Smooth muscle cell (in vitro differentiated cells): ENCODE measurements around the gene DIP2C. TPM values are rescaled to one million over a fixed set of nuclear protein-coding genes. Genes with fewer than 3 reads are reported as not detected.
"Not testable (repeated sequence)": the region's sequence is repeated elsewhere in the genome, so short reads cannot be mapped to it uniquely, and the experiment has no call there.

Experiments used
- DNase-seq: peaks from one replicate; lab custom pipeline; 2025; ENCODE audit not compliant: unreplicated experiment; lab: John Stamatoyannopoulos, UW
- H2AFZ ChIP-seq: fragments of 200-600 bp; sonication (generic); 2 replicates; pipeline ENCODE4 v1.6.0; 2016; ENCODE audit warnings: antibody characterized with exemption, low read depth, mild to moderate bottlenecking
- H3F3A ChIP-seq: fragments of 200-600 bp; sonication (generic); 2 replicates; pipeline ENCODE4 v1.6.0; 2017; ENCODE audit warnings: antibody characterized with exemption, low read depth
- H3K27ac ChIP-seq: fragments of 200-600 bp; sonication (generic); 2 replicates; pipeline ENCODE4 v1.5.1; 2016; ENCODE audit warnings: low read depth, mild to moderate bottlenecking
- H3K27me3 ChIP-seq: fragments of 200-600 bp; sonication (generic); 2 replicates; pipeline ENCODE4 v1.6.1; 2016; ENCODE audit warnings: low read depth, mild to moderate bottlenecking
- H3K36me3 ChIP-seq: fragments of 200-600 bp; sonication (generic); 2 replicates; pipeline ENCODE4 v1.5.1; 2016; ENCODE audit warnings: low read depth
- H3K4me1 ChIP-seq: fragments of 200-600 bp; sonication (generic); 2 replicates; pipeline ENCODE4 v1.5.1; 2016; ENCODE audit warnings: low read depth
- H3K4me2 ChIP-seq: fragments of 200-600 bp; sonication (generic); 2 replicates; pipeline ENCODE4 v1.6.0; 2016; ENCODE audit warnings: mild to moderate bottlenecking
- H3K4me3 ChIP-seq: fragments of 200-600 bp; sonication (generic); 2 replicates; pipeline ENCODE4 v1.5.1; 2016; ENCODE audit warnings: mild to moderate bottlenecking
- H3K79me2 ChIP-seq: fragments of 200-600 bp; sonication (generic); 2 replicates; pipeline ENCODE4 v1.6.0; 2016; ENCODE audit warnings: low read depth, mild to moderate bottlenecking
- H3K9ac ChIP-seq: fragments of 200-600 bp; sonication (generic); 2 replicates; pipeline ENCODE4 v1.6.0; 2016; ENCODE audit warnings: low read depth
- H3K9me3 ChIP-seq: fragments of 200-600 bp; sonication (generic); replicated peaks from 2 replicates; pipeline ENCODE4 v1.5.1; 2016; ENCODE audit warnings: low read depth
- H4K20me1 ChIP-seq: fragments of 200-600 bp; sonication (generic); 2 replicates; pipeline ENCODE4 v1.6.0; 2016; ENCODE audit warnings: low read depth
- WGBS: methylation state at CpG from one replicate; pipeline ENCODE4 v1.1.7; 2016; ENCODE audit warnings: low lambda C conversion rate; 5-methylcytosine and 5-hydroxymethylcytosine counted together
- polyA plus RNA-seq: library from polyadenylated mRNA; unstranded; fragments of >200 nt; fragmentation: Nextera tagmentation; extraction: Ambion mirVana; gene quantifications from 2 replicates; pipeline ENCODE4 v1.2.1, GENCODE V29; 2016
- total RNA-seq: library from RNA; depleted of rRNA; stranded (reverse); fragments of >200 nt; gene quantifications from 2 replicates; pipeline ENCODE4 v1.2.3, GENCODE V29; 2014
- TF ChIP-seq, protein P1 (sequence below): fragments of 200-600 bp; sonication (generic); IDR thresholded peaks from 2 replicates; pipeline ENCODE4 v1.5.1; 2017; ENCODE audit warnings: borderline replicate concordance, mild to moderate bottlenecking, antibody characterized with exemption; ENCODE audit not compliant: insufficient read depth, poor library complexity, severe bottlenecking

Gene DIP2C
- total and polyA plus RNA-seq, 2 experiments from 2014 or later, result 14.9 to 15.3 TPM

- H3K9ac ChIP-seq, result peak overlapping the region; percentile 16
- H3K27ac ChIP-seq, result no peak overlapping the region
- no peak overlapping the region for H3K4me3 ChIP-seq
- H2AFZ ChIP-seq, result no peak overlapping the region
- no peaks in the 10 kb centered on the region for H3K4me1 ChIP-seq
- H4K20me1 ChIP-seq, result peaks cover 87% of the 10 kb centered on the region
- 88% methylated on average over 6 of the region's 6 CpGs for WGBS
- H3F3A ChIP-seq, result no peaks in the 10 kb centered on the region
- no peak for DNase-seq
- TF ChIP-seq, protein P1, sequence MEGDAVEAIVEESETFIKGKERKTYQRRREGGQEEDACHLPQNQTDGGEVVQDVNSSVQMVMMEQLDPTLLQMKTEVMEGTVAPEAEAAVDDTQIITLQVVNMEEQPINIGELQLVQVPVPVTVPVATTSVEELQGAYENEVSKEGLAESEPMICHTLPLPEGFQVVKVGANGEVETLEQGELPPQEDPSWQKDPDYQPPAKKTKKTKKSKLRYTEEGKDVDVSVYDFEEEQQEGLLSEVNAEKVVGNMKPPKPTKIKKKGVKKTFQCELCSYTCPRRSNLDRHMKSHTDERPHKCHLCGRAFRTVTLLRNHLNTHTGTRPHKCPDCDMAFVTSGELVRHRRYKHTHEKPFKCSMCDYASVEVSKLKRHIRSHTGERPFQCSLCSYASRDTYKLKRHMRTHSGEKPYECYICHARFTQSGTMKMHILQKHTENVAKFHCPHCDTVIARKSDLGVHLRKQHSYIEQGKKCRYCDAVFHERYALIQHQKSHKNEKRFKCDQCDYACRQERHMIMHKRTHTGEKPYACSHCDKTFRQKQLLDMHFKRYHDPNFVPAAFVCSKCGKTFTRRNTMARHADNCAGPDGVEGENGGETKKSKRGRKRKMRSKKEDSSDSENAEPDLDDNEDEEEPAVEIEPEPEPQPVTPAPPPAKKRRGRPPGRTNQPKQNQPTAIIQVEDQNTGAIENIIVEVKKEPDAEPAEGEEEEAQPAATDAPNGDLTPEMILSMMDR, result no peak
- H3K4me2 ChIP-seq, result peak overlapping the region; percentile 49
- peaks cover 69% of the 10 kb centered on the region for H3K79me2 ChIP-seq
- no peaks in the 10 kb centered on the region for H3K36me3 ChIP-seq
- no peaks in the 10 kb centered on the region for H3K27me3 ChIP-seq
- H3K9me3 ChIP-seq, result no peaks in the 10 kb centered on the region
These were observed 34.8 kb downstream of the DIP2C start for GRCh38 chr10:654647-654996.

DNA sequence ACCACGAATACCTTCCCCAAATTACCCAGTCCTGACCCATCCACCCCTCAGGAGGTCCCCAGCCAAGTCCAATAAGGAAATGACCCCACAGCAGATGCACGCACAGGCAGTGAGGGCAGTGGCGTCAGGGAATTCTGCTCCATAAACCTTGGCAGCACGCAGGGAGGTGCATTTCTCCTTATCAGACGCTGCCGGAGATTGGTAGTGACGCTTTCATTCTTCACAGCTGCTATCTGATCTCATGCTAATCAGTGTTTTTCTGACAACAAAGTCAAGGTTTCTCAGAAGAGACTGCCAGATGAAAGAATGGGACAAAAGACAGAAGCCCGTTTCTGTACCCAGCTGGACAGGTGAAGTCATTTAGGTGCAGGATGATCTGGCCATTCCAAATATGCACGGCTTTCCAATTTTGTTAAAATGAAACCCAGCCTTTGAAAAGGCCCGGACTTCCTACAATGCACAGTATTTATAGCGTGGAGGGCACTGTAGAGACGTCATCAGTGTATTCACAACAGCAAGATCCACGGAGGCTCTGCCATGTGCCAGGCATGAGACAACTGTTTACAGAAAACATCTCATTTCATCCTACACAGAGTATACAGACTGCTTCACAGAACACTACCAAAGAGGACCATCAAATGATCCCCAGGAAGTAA, 35.3 kb downstream of the DIP2C start:
- H3K36me3 ChIP-seq, result no peaks in the 10 kb centered on the region
- peak overlapping the region; percentile 16 for H3K9ac ChIP-seq
- no peak overlapping the region for H3K27ac ChIP-seq
- H3K27me3 ChIP-seq, result no peaks in the 10 kb centered on the region
- H2AFZ ChIP-seq, result no peak overlapping the region
- TF ChIP-seq, protein P1, result no peak
- H3K79me2 ChIP-seq, result peaks cover 70% of the 10 kb centered on the region
- no peaks in the 10 kb centered on the region for H3F3A ChIP-seq
- H3K4me3 ChIP-seq, result no peak overlapping the region
- no peaks in the 10 kb centered on the region for H3K4me1 ChIP-seq
- H3K9me3 ChIP-seq, result no peaks in the 10 kb centered on the region
- peaks cover 87% of the 10 kb centered on the region for H4K20me1 ChIP-seq
- no peak for DNase-seq
- H3K4me2 ChIP-seq, result peak overlapping the region; percentile 49
- WGBS, result 44% methylated on average over 13 of the region's 13 CpGs

DNA sequence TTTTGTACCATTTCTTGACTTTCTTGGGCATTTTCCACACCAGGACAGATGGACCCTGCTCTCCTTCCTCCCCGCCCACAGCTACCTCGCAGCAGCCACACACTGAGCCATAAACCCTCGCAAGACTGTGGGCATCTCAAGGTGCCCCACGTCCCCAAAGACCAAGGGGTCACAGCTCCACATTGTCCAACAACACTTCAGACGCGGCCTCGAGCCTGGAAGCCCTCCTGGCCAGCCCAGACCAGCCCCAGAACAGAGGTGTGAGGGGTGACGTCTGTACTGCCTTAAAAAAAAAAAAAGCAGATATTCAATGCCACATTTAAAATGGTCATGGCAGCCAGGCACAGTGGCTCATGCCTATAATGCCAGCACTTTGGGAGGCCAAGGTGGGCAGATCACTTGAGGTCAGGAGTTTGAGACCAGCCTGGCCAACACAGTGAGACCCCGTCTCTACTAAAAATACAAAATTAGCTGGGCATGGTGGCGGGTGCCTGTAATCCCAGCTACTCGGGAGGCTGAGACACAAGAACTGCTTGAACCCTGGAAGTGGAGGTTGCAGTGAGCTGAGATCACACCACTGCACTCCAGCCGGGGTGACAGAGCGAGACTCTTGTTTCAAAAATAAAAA, 36.5 kb downstream of the DIP2C start:
- H3K27me3 ChIP-seq, H3K4me1 ChIP-seq, H3K36me3 ChIP-seq, H3K4me2 ChIP-seq, H3K9me3 ChIP-seq, H3K4me3 ChIP-seq, H3K27ac ChIP-seq, DNase-seq, H3K9ac ChIP-seq, H2AFZ ChIP-seq, H3F3A ChIP-seq: not testable (repeated sequence)
- peaks cover 89% of the 10 kb centered on the region for H4K20me1 ChIP-seq
- 95% methylated on average over 13 of the region's 13 CpGs for WGBS
- peaks cover 68% of the 10 kb centered on the region for H3K79me2 ChIP-seq

DNA sequence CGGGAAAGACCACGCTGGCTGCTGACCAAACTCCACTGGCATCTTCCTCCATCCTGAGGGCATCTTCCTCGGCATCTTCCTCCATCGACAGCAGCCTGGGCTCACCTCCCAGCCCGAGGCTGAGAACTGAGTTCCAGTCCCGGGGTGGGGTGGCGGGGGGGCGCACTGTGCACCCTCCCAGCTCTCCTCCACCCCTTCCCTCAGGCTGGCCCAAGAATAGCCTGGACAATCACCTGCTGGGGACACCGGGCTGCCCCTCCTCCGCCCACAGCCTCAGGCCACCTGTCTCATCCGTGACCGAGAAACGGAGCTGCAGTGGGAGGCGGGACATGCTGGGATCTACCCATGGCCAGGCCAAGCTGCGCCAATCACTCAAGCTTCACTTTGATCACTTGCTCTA, 37.2 kb downstream of the DIP2C start:
- DNase-seq, result no peak
- H2AFZ ChIP-seq, result no peak overlapping the region
- H3K79me2 ChIP-seq, result peaks cover 71% of the 10 kb centered on the region

More for the DNA sequence above, 37.2 kb downstream of the DIP2C start:
- H3K4me2 ChIP-seq, result no peak overlapping the region
- H4K20me1 ChIP-seq, result peaks cover 95% of the 10 kb centered on the region
- H3K4me3 ChIP-seq, result no peak overlapping the region
- no peaks in the 10 kb centered on the region for H3K36me3 ChIP-seq
- no peak overlapping the region for H3K27ac ChIP-seq
- no peaks in the 10 kb centered on the region for H3K4me1 ChIP-seq
- H3K9ac ChIP-seq, result no peak overlapping the region
- H3F3A ChIP-seq, result peaks cover 2% of the 10 kb centered on the region
- no peaks in the 10 kb centered on the region for H3K27me3 ChIP-seq
- 91% methylated on average over 15 of the region's 15 CpGs for WGBS
- TF ChIP-seq, protein P1, result no peak
- no peaks in the 10 kb centered on the region for H3K9me3 ChIP-seq
